GM13977 (cell line): Measurements from ENCODE around the gene BLTP1.

ENCODE experiments used
- DNase-seq: peaks from one replicate; pipeline ENCODE4 v3.0.0; 2012; ENCODE audit warnings: low spot score
- CTCF ChIP-seq: IDR thresholded peaks from 2 replicates; pipeline ENCODE4 v1.5.1; 2012; ENCODE audit warnings: mild to moderate bottlenecking, control low read depth; ENCODE audit not compliant: insufficient read depth; ENCODE audit errors: extremely low read depth, missing control alignments
- in situ Hi-C: fragments of 300-500 bp; cut with MboI; formaldehyde crosslinking; loops from one replicate; pipeline ENCODE4 v1.12.0; 2022; ENCODE audit warnings: low sequenced_read_pairs, low pct_unique_long_range_greater_than_20kb, mixed read lengths, inconsistent platforms; ENCODE audit not compliant: unreplicated experiment

Gene BLTP1

DNA sequence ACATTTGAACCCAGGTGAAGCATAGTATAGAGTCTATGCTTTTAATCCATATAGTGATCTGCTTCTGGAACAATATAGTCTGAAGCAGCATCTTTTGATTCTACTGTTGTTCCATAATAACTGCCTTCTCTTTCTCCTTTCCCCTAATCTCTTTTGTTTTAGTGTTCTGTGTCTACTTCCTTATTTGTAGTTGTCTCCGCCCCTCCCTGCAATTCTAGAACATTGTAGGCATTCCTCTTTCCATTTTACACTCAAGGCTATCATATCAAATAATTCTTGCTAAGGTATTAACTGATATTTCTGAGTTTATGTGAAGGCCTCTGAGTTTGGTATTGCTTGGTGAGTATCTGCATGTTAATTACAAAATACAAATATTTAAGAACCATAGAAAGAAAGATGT lies 11.6 kb downstream of the BLTP1 start:
- DNase-seq: no peak
- in situ Hi-C loops: no loop called here

DNA sequence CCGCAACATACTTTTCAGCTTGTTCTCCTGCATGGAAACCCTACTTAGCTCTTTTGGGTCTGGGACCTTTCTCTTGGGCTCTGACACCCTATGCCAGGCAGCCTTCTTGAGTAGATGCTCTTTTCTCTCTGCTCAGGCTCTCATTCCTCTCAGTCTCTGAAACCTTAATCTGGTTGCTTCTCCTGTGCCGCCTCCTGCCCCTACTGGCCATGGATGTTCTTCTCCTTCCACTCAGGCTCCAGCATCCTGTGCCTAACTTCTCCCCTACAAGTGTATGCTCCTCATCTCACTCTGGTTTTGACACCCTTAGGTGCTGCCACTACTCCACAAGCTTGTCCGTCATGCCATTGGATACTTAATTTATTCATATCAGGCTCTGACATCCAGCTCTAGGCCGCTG lies 15.2 kb downstream of the BLTP1 start:
- in situ Hi-C loops: no loop called here
- TF ChIP-seq CTCF: no peak
- DNase-seq: no peak

More for the DNA sequence above, 11.6 kb downstream of the BLTP1 start:
- no peak for TF ChIP-seq CTCF

DNA sequence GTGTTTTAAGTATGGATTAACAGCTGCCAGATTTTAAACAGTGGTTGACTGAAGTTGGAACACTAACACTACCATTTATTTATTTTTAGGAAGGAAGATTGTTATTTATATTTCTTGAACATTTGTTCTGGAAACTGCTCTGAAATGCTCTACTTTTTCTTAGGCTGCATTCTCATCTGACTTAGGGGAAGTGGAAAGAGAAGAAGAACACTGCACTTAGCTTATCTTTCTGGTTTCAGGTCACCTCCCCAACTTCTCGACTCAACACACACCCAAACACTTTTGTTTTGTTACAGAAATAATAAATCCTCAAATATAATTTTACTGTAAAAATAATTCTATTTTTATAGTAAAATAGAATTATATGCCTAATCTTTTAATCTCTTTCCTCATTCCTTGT lies 18.6 kb downstream of the BLTP1 start:
- no peak for TF ChIP-seq CTCF
- in situ Hi-C loops: no loop called here

DNA sequence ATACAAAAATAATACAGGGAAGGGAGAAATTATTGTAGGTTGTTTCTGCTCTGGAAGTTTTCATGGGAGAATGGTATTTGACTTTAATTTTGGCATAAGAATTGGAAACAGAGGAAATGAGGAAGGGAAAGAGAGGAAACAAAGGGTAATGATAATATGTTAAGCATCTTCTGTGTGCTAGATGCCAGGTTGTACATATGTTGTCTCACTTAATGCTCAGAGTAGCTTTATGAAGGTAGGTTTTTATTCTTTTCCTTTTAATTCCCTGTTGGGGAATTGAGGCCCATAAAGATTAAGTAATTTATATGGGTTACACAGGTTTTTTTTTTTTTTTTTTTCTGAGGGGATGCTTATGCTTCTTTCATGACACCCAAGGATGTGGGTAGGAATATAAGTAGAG lies 19.2 kb downstream of the BLTP1 start:
- TF ChIP-seq CTCF: no peak
- in situ Hi-C loops: no loop called here
- DNase-seq: no peak

More for the DNA sequence above, 18.6 kb downstream of the BLTP1 start:
- DNase-seq: no peak

DNA sequence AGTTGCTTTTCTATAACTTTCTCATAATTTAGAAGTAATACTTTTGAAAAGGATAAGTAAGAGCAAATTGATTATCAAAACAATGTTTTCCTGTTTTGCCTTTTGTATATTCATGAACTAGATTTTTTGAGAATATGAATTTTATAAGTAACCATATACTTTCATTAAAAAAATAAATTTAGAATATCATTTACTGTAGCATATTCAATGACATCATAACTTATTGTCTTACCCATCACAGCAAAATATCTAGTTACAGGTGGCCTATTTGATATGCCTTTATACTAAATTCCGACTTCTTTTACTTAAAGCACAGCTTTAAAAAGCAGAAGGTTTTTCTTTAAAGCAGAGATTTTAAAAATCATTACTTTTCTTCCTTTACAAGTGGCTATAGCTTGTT lies 20.1 kb downstream of the BLTP1 start:
- no peak for TF ChIP-seq CTCF
- in situ Hi-C loops: no loop called here
- DNase-seq: no peak

- DNase-seq: no peak
- no peak for TF ChIP-seq CTCF
- in situ Hi-C loops: no loop called here
Observed at GRCh38 chr4:122178961-122179360, 26.8 kb downstream of the BLTP1 start.

GRCh38 chr4:122195718-122196117 lies 43.6 kb downstream of the BLTP1 start:
- no peak for DNase-seq
- in situ Hi-C loops: no loop called here
- no peak for TF ChIP-seq CTCF
